GM19099 (cell line): ENCODE results near the gene LMBRD1.

Experiments used
- POLR2A ChIP-seq: IDR thresholded peaks from 3 replicates; pipeline ENCODE4 v1.6.1; 2011; ENCODE audit warnings: low read depth; ENCODE audit not compliant: insufficient read length; ENCODE audit errors: extremely low read depth

The LMBRD1 gene

DNA sequence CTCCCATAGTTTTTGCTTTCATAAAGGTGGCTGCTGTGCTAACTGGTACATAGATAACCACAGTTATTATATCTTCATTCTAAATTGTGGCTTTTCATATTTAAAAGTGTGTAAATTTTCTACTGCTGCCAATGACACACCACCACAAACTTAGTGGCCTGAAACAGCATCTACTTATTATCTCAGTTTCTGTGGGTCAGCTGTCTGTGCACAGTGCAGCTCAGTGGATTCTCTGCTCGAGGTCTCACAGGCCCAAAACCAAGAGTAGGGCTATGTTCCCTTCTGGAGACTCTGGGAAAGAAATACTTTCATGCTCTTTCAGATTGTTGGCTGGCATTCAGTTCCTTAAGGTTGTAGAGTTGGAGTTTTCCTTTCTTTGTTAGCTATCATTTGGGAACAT is 90.1 kb downstream of the LMBRD1 start:
- no peak for TF ChIP-seq POLR2A

DNA sequence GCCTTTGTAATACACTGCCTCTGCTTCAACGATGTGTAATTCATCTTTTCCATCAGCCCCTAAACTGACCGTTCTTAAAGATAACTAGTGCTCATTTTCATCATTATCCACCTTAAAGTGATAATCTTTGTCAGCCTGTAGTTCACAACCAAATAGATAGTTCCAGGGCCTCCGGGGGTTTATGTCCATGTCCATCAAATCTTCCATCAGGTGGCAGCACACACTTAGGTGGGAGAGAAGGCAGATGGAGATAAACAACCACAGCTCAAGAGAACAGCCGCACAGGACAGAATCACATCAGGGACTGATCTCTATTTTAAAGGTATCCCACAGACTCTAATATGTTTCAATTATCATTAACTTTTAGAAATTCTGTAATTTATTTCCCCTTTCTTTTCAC is 90.9 kb downstream of the LMBRD1 start:
- TF ChIP-seq POLR2A = no peak

DNA sequence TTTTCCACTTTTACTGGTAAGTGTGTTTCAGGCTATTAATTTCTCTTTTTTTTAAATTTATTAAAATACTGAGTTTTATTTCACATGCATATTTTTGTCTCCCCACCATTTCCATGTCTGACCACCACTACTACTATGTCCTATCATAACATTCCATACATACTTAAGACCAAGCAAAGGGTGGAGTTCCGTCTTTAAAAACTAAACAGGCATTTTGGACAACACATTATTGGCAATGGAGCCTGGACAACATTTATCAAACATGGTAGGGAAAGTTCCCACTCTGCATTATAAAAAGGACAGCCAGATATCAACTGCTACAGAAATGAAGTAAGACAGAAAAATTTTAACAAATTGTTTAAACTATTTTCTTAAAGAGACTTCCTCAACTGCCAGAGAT is 91.9 kb downstream of the LMBRD1 start:
- no peak for TF ChIP-seq POLR2A

DNA sequence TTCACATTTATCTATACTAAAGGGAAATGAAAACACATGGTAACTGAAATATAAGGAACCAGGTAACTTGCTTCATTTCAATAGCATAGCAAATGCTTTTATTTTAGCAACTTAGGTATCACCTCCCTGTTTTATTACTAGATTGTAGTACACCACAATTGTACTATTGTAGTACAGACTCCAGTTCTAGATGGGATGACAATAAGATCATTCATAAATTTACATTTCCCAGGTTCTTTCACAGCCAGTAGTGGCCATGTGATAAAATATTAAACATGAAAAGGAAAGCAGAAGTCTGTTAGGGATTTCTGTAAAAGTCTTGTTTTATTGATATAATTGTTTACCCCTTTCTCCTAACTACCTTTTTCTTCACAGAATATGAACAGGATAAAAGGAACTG is 97.2 kb downstream of the LMBRD1 start:
- no peak for TF ChIP-seq POLR2A

DNA sequence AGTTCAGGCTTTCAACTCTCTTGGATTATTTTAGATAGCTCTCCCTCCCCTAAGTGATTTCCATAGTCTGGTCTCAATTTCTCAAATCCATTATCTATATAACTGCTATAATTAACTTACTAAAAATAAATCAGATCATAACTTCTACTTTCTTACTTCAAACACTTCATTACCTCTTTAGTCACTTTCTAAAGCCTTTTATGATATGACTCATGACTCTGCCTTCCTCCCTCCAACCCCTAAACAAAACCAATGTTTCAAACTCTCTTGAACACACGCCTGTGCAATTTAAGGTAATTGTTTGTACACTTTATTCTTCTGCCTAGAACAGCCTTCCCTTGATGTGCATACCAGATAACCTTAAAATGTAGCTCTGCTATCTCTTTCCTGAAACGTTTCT is 100.5 kb downstream of the LMBRD1 start:
- TF ChIP-seq POLR2A = no peak

DNA sequence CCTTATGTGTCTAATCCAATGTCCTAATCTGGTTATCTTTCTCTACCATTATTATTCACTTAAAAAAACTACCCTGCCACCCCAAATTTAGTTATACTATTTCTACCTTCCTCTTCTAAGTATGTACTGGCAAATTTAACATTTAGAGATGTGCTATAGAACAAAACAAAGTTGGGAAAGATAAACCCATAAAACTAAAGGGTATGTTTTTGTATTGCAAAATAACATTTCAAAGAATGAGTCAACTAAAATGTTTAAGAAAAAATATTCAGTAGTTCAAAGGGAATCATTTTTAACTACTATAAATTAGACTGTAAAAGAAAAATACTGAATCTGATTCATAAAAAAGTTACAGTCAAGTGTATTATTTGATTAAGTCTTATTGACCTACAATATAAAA is 103.0 kb downstream of the LMBRD1 start:
- no peak for TF ChIP-seq POLR2A

DNA sequence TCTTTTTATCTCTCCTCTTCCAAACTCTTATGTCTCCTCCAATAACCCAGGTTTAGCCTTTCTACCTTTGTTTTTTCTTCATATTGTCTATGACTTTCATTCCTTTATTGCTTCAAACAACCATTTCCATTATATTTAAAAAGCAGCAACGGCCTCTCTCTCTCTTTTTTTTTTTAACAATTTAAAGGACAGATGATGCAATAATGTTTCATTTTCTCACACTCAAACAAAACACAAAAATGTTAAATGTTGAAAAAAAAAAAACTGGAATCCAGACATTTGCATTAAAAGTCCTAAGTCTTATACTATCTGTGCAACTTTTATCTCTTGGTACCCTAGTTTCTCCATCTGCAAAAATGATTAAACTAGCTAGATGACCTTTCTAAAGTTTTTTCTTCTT is 105.8 kb downstream of the LMBRD1 start:
- no peak for TF ChIP-seq POLR2A

DNA sequence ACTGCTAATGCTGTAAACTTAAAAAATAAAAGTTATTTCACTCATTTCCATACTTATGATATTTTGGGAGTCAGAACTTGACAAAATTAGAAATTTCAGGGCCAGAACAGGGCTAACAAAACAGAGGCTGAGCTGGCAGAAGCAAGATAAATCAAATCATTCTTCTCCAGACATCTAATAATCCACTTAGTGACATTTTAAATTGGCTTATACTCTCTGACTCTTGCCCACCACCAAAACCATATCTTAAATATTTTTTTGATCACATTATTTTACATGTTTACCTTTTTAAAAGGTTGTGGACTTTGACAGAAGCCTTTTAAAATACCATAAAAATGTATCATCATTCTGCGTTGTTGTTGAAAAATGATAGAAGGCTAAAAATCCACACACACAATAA is 116.5 kb downstream of the LMBRD1 start:
- TF ChIP-seq POLR2A = no peak

DNA sequence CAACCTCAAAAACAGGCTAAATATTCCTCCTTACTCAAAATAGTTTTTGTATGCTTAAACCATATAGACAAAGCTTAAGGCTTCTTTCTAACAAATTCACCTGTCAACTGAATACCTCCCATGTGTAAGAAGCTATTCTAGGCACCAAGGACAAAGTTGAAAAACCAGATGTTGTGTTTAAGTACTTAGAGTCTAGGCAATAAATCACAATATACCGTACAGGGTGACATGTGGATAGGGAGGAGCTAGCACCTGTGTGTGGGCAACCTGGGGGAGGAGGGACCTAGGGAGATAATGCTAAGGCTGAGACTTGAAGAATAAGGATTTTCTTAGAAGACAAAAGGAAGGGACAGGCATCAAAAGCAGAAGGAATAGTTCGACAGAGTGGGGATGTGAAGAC is 123.5 kb downstream of the LMBRD1 start:
- TF ChIP-seq POLR2A = no peak

DNA sequence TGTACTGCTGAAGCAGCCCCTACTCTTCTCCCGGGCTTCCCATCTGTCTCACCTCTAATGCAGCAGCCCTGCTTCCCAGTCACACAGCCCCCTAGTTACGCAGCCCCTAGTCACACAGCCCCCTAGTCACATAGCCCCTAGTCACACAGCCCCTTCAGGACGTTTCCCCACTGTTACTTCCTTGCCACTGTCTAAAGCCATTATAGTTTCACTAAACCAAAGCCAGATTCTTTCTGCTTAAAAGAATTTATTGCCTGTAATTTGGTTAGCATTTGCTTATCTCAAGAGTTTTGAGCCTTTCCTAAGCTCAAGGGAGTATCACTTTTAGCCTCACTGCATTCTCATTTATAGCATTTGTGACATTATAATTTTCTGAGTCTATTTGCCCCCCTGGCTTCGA is 127.9 kb downstream of the LMBRD1 start:
- TF ChIP-seq POLR2A = no peak

DNA sequence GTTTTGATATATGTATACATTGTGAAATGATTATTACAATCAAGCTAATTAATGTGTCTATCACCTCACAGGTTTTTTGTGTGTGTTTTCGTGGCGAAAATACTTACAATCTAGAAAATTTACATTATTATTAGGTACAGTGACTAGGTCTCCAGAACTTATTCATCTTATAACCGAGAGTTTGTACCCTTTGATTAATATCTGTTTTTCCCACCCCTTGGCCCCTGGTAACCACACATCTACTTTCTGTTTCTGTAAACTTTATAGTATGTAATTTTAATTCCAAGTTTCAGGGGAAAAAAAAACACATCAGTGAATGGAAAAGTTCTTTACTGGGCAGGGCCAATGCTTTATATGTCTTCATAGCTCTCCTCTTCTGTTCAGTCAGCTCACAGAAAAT is 131.4 kb downstream of the LMBRD1 start:
- no peak for TF ChIP-seq POLR2A

DNA sequence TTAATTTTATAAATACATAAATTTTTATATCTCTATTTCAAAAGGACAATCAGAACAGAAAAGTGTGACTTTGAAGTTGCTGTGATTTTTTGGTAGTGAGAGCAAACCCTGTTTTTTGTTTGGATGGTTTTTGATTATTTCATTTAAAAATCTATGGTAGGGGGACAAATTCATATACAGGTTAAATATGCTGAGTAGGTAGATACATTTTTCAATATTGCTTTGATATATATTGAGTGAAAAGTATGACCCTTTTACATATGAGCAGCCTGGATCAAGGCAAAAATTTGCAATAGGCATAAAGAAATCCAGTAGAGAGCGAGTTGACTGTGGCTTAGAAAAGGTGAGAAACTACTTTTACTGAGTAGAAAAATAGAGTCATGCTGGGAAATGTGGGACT is 132.3 kb downstream of the LMBRD1 start:
- no peak for TF ChIP-seq POLR2A

DNA sequence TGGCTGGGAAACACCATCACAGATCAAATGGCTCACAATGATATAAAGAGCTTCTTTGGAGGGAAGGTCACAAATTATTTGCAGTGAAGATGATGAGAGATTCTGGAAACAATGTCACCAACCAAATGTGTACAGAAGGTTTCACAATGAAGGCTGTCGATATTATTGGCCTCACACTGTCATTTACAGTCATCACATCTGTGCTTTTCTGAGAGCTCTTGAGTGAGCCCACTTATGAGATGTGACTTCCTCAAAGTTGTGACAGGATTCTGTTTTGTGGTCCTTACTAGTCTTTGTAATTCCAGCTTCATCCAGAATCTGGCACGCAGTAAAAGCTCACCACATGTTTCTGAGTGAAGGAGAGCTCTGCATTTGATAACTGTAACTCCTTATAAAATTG is 133.6 kb downstream of the LMBRD1 start:
- TF ChIP-seq POLR2A = no peak

DNA sequence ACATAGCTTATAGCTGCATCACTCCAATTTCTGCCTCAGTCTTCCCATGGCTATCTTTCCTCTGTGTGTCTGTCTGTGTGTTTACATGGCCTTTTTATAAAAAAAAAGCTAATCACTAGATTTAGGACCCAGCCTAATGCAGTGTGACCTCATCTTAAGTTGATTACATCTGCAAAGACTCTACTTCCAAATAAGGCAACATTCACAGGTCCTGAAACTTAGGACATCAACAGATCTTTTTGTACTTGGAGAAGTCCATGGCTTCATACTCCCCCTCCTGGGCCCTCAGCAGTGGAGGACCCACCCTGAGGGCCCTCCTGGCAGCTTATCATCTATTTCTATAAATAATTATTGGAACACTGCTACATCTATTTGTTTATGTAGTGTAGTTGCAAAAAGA is 146.1 kb downstream of the LMBRD1 start:
- no peak for TF ChIP-seq POLR2A

DNA sequence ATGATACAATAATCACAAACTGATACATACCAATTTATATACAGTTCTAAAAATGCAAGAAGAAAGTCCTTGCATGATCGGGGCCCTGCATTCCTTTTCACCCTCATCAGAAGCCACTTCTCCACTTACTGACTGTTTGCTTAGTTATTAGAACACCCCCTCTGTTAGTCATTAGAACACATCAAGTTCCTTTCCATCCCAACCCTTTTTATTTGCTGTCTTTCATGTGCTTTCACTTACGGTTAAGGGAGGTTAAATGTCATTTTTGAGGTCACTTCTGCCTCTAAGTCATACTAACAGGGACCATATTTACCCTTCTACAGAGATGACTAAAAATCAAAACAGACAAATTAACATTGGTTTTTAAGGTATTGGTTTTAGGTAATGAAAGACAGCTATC is 149.1 kb downstream of the LMBRD1 start:
- TF ChIP-seq POLR2A = no peak

DNA sequence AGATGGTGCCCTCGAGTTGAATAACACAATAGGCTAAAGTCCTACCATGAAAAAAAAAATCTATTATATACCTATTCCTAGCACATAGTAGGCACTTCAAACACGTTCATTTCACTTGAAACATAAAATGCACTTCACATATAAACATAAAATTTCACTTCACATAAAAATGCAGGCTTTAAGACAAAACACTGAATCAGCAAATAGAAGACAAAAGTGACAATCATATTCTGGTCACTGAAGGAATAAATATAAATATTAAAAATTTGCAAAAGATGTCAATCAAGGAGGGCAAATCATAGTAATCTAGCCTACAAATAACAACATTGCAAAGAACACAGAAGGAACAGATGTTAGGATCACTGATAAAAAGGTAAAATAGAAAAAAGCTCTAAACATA is 153.1 kb downstream of the LMBRD1 start:
- TF ChIP-seq POLR2A = no peak

DNA sequence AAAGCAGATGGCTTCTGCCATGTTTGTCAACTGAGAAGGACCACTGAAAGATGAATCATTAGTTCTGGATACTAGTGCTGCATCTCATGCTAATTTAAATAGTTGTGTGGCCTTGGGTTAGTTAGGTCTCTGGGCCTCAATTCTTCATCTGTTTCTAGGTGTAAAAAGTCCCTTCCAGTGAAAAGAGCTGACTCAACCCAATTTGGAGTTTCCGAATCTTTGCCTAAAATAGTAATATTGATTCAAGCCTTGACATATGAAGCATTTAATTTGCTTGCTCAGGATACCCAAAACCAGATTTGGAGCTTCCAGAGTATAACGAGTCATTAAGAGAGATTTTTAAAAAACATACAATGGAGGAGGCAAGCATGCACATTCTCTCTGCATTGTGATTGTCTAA is 163.9 kb downstream of the LMBRD1 start:
- no peak for TF ChIP-seq POLR2A
